ENCODE measurements around the gene IGF2. TPM values are rescaled to one million over a fixed set of nuclear protein-coding genes. Genes with fewer than 3 reads are reported as not detected.
"Not testable (repeated sequence)": the region's sequence is repeated elsewhere in the genome, so short reads cannot be mapped to it uniquely, and the experiment has no call there.

The IGF2 gene
- polyA plus RNA-seq, 1 donor = 5,095 TPM

DNA sequence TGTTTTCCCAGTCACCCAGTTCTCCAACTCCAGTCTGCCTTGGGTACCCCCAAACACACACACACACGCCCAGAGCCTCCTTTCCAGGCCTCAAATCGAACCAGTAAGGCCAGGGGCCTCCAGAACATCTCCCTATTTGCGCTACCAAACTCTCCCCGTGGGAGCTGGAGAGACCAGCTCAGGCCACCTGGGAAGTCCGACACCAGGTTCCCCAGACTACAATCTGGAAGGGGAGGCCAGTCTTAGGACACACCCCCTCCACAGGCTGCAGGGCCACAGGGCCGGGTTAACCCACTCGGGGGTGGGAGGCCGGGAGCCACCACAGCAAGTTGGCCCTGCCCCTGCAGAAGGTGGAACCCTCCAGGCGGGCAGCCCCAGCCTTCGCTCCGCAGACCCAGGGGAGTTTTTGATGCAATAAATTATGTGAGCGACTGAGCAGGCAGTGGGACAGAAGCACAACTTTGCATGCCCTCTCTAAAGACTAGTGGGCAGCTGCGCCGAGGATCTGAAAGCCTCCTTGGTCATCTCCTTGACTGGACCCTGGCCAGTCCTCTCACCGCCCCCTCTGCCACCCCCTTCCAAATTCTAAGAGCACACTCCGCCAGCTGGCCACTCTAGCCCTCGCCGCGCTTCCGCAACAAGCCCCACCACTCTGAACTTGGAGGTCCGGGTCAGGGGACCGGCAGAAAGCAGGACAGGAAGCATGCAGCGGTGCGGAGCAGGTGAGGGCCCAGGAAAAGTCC lies 2.8 kb downstream of the IGF2 start:
- no peak for DNase-seq

DNA sequence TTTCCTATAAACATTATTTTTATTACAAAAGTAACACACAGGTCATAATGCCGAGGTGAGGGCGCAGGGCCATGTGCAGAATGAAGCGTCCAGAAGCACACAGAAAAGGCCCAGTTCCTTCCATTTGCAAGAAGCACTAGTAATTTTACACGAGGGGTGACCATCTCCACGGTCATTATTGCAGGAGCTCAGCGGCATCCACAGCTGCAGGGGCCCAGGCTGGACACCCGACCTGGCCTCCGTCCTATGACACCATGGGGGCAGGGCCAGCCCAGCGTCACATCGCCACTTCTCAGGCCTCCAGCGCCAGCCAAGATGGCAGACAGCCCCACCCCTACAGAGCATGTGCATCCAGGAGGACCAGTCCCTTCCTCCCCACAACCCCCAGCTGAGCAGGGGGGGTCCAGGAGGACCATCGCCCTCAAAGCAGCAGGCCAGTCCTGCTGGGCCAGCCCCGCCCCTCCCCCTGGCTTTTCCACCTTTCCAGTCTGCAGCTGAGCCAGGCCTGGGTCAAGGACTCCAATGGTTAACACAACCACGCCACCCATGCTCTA lies 3.5 kb downstream of the IGF2 start:
- DNase-seq = no peak

DNA sequence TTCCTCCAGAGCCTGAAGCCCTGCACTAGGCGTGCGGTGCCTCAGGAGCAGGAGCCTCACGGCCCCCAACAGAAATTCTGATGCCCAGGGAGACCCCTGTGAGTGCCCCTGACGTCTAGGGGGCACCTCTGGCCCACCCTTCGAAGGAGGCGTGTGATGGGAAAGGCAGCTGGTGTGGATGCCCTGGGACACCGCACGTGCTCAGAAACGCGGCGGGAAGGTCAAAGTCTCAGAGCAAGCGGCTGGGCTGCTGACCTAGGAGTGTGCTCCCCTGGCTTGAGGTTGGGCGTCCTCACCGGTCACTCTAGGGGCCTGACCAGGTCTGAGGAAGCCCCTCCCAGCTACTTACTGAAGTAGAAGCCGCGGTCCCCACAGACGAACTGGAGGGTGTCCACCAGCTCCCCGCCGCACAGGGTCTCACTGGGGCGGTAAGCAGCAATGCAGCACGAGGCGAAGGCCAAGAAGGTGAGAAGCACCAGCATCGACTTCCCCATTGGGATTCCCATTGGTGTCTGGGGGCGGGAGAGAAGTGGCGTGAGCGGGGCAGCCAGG lies 4.1 kb downstream of the IGF2 start:
- no peak for DNase-seq

DNA sequence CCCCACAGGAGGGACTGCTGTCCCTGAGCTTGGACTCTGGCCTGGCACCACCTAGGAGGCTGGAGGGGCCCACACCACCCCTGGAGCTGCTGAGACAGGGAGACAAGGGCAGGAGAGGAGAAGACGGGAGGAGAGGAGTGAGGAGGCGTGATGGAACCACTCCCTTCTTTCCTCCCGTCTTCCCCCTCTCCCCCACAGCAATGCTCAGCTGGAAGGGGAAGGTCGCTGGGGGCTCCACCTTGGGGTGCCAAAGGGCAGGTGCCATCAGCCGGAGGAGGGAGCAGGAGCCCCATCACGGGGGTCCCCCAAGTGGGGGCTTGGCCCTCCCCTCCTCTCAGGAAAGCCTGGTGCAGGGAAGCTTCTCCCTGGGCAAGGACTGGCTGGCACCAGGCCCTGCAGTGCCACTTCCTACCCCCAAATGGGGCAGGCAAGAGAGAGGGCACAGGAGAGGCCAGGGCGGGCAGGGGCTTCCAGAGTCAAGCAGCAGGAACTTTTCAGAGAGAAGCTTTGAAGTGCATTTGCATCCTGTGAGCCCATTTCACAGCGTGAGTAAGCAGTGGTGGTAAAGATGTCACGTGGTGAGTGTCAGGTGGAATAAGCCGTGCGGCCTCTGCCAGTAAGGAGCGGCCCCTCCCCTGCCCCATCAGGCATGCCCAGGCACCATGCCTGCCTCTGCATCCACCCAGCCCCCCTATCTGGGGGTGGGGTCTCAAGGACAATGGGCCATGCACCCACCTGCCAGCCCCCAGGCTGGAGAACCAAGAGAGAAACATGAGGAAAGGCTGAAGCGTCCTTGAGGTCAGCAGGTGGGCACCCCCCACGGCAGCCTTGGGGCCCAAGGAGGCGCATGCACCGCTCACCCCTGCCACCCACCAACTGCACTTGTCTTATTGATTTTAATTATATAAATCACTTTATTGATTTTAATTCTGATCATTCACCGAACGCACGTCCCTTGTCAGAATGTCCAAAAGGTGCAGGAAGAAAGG lies 4.9 kb downstream of the IGF2 start:
- no peak for DNase-seq

DNA sequence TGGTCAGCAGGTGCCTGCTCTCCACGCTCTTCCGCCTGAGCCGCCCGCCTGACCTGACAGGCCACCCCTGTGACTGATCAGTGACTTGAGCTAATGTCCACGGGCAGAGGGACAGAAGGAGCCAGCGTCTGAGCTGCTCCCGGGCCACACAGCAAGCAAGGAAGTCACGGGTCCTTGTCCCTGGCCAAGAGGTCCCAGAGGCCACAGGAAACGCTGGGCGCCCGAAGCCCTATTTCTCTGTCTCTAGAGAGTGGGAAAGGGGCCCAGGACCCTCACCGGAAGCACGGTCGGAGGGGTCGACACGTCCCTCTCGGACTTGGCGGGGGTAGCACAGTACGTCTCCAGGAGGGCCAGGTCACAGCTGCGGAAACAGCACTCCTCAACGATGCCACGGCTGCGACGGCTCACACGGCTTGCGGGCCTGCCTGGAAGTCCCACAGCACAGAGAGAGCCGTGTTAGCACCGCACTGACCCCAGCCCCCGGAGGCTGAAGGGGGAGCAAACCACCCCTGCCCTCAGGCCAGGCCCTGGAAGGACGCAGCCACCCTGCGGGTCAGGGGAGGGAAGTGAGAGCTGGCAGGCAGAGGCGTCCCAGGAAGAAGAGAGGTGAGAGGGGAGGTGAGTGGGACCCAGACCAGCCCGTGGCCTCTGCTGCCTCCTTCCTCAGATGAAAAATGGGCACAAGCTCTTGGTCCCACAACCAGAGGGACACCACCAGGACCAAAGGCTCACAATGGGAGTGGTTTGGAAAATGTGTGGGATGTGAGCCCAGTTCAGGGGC lies 5.8 kb downstream of the IGF2 start:
- no peak for DNase-seq

DNA sequence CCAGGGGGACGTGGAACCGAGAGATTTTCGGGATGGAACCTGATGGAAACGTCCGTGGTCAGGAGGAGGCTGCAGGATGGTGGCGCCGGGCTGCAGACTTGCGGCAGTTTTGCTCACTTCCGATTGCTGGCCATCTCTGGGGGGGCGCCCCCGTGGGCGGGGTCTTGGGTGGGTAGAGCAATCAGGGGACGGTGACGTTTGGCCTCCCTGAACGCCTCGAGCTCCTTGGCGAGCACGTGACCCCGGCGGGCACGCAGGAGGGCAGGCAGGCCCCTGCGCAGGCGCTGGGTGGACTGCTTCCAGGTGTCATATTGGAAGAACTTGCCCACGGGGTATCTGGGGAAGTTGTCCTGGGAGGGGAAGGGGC lies 6.3 kb downstream of the IGF2 start:
- DNase-seq = no peak

DNA sequence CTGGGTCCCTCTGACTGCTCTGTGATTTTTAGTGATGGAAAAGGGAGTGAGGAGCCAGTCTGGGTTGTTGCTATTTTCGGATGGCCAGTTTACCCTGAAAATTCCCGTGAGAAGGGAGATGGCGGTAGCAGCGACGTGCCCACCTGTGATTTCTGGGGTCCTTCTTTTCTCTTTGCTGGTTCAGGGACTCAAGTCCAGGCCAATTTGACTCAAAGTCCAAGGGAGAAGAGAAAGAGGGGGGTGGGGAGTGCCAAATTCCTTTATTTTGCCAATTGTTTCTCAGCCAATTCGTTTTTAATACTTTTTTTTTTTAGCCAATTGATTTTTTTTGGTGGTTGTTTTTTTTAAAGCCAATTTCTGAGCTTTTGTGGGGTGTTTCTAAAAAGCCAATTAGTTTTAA lies 6.9 kb downstream of the IGF2 start:
- no peak for DNase-seq

DNA sequence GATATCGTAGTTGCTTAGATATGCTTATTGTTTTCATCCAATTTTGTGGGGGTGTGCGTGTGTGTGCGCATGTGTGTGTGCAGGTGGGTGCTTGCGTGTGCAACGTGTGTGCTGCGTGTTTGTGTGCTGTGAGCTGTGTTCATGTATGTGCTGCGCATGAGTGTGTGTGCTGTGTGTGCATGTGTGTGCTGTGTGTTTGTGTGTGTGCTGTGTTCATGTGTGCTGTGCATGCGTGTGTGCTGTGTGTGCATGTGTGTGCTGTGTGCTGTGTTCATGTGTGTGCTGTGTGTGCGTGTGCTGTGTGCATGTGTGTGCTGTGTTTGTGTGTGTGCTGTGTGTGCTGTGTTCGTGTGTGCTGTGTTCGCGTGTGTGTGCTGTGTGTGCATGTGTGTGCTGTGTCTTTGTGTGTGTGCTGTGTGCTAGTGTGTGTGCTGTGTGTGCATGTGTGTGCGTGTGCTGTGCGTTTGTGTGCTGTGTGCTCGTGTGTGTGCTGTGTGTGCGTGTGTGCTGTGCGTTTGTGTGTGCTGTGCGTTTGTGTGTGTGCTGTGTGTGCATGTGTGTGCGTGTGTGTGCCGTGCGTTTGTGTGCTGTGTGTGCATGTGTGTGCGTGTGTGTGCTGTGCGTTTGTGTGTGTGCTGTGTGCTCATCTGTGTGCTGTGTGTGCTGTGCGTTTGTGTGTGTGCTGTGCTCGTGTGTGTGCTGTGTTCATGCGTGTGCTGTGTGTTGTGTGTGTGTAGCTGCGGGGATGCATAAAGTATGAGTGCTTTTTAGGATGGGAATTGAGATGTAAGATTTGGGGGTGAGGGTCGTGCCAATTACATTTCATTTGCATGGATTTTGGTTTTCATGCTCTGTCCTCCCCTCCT lies 7.6 kb downstream of the IGF2 start:
- DNase-seq = no peak

DNA sequence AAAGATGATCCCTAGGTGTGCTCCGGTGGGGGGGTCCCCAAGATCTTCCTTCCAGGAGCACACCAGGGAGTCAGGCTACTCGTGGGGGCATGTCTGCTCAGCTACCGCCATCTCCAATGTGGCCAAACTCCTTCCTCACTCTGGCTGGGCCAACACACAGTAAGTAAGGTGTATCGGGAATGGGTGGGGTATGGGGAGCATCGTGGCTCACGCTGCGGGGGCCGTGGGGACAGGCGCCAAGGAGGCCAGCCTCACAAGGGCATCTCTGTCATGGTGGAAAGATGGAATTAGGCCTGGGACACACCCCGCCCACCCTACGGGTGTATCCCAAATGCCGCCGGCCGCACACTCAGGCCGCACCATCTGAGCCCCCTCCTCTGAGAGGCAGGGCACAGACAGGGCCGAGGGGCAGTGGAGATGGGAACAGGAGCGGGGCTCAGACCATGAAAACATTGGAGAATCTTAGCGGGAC lies 8.3 kb downstream of the IGF2 start:
- DNase-seq = no peak

DNA sequence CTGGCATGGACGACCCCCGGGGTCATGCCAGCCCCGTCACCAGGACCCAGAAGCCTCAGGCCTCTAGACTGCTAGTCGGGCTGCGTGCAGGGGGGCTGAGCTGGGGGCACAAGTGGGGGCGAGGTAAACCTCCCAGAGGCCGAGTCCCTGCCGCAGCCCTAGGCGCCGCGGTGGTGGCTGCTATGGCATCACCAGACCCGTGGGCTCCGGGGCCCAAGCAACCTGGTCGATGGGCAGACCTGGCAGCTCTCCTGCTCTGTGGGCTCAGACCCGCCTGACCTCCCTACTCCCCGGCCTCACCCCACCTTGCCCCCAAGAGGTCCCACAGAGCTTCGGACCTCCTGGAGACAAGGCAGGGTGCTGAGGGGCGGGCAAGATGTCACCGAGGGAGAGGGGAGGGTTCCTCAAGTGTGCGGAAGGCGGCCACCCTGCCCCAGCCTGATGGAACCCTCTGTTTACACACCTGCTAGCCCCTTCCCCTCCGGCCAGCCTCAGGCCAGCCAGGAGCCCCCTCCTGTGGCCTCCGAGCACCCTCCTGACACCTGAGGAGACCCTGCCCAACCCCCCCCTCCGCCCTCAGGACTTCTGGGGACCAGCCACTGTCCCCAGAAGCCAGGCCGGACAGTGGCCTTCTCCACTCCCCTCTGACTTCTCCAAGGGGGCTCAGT lies 9.4 kb downstream of the IGF2 start:
- DNase-seq = no peak

DNA sequence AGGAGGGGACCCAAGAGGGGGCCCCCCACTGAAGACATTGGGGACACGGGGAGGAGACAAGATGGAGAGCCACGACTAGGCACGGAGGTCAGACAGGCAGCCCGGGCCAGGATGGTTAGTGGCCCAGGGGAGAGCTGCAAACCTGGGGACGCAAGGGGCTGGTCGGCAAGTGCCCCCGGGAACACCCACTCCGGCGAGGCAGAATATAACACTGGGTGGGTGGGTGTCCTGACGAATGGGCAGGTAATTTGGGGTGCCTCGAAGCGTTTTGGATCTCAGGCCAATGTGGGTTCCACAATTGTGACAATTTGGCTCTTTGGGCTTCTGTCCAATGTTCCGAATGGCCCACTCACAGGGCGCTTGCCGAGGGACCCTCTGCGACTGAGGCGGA lies 9.9 kb downstream of the IGF2 start:
- no peak for DNase-seq

DNA sequence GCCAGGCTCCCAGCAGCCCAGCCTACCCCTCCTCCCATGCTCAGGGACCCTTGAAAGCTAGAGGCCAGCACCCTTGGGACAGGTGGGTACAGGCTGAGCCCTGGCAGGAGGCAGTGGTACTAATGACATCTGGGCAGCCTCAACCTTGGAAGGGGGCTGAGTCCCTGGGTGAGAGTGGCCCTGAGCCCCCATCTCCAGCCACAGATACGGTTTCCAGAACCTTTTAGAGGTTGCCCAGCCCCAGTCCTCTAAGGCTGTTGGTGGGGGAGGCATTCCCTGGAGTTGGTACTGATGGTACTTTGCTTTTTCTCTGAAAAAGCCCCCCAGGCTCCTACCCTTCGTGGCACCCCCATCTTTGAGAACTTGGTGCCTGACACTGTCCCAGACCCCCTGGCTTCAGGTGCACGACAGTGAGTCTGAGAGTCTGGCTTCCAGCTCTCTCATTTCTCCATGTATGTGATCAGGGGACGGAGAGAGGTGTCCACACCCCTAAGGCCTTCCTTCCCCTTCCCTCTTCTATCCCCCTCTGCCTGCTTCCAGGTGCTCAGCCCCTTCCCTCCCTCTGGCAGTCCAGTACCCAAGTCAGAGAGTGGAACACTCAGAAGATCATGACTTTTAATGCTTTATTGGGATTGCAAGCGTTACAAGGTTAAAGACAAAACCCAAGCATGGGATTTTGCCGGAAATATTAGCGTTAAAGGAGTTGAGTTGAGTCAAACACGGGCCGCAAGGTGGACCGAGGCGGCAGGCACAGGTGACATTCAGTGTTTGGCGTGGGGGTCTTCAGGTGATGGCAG lies 10.5 kb downstream of the IGF2 start:
- peak; percentile 46 for DNase-seq

DNA sequence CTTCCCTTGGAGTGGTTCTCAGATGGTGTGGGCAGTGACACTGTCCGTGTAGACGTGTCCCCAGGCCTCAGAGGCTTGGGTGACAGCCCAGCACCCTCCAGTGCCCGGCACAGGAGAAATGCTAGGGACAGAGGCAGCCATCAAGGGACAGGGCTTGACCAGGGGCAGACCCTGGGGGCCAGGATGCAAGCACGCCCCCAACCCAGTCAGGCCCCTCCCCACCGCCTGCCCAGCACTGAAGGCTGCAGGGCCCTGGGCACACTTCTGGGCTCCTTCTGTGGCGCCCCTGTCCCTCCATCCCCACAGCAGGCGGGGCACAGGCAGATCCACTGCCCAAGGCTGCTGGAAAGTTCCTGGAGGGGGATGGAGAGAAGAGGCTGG lies 11.1 kb downstream of the IGF2 start:
- peak; percentile 43 for DNase-seq

DNA sequence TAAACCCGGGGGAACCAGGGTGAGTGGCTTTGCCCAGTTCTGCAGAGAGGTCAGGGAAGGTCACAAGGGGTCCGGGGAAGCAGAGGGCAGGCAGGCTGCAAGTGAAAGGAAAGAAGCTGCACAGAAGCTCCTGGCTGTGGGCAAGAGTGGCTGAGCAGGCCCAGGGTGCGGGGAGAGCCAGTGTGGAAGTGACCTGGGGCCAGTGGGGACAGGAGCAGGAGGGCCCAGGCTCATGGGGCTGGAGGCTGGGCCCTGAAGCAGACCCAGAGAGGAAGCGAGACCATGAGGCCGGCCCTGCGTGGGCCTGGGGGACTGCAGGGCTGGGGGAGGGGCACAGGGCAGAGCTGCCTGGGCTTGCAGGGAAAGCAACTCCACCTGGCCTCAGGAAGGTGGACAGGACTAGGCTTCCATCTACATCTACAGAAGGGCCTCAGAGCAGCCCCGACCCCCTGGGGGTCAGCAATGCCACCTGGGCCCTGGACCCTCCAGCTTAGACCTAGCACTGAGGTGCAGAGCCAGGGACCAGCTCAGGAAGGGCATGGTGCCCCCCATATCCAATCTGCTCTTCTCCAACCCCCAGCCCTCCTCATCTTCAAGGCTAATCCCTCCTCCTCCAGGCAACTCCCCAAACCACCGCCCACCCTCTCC lies 11.6 kb downstream of the IGF2 start:
- no peak for DNase-seq

DNA sequence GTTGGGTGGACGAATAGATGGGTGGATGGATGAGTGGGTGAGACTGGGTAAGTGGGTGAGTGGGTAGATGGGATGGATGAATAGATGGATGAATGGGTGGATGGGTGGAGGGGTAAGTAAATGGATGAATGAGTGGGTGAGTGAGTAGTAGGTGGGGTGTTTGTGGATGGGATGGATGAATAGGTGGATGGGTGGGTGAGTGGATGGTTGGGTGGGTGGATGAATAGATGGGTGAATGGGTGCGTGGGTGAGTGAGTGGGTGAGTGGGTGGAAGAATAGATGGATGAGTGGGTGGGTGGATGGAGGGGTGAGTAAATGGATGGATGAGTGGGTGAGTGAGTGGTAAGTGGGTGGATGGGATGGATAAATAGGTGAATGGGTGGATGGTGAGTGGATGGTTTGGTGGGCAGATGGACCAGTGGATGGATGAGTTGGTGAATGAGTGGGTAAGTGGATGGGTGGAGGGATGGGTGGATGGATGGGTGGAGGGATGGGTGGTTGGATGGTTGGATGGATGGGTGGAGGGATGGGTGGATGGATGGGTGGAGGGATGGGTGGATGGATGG lies 12.6 kb downstream of the IGF2 start:
- no peak for DNase-seq

DNA sequence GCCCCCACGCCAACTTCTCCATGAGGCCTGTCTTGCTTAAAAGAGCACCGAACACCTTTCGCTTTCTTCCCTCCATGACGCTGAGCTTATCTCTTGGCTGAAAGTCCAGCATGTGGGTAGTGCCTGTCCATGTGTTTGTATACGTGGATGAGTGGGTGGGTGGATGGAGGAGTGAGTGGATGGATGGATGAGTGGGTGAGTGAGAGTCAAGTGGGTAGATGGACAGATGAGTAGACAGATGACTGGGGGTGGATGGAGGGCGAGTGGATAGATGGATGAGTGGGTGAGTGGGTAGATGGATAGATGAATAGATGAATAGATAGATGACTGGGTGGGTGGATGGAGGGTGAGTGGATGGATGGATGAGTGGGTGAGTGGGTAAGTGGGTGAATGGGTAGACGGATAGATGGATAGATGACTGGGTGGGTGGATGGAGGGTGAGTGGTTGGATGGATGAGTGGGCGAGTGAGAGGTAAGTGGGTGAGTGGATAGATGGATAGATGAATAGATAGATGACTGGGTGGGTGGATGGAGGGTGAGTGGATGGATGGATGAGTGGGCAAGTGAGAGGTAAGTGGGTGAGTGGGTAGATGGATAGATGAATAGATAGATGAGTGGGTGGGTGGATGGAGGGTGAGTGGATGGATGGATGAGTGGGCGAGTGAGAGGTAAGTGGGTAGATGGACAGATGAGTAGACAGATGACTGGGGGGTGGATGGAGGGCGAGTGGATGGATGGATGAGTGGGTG lies 14.3 kb downstream of the IGF2 start:
- not testable (repeated sequence) for DNase-seq

DNA sequence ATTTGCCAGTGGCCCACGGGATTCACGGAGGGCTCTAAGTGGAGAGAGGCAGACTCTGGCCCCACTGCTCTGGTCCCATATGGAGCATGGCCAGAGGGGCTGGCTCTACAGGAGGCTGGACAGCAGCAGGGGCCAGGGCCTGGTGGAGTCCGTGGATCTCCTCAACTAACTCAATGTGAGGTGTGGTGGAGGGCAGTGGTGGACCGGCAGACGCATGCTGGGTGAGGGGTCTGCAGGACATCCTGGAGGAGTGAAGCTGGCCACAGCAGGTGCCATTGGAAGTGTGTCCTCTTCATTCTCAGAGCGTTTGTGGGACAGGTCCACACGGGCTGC lies 15.6 kb downstream of the IGF2 start:
- no peak for DNase-seq

DNA sequence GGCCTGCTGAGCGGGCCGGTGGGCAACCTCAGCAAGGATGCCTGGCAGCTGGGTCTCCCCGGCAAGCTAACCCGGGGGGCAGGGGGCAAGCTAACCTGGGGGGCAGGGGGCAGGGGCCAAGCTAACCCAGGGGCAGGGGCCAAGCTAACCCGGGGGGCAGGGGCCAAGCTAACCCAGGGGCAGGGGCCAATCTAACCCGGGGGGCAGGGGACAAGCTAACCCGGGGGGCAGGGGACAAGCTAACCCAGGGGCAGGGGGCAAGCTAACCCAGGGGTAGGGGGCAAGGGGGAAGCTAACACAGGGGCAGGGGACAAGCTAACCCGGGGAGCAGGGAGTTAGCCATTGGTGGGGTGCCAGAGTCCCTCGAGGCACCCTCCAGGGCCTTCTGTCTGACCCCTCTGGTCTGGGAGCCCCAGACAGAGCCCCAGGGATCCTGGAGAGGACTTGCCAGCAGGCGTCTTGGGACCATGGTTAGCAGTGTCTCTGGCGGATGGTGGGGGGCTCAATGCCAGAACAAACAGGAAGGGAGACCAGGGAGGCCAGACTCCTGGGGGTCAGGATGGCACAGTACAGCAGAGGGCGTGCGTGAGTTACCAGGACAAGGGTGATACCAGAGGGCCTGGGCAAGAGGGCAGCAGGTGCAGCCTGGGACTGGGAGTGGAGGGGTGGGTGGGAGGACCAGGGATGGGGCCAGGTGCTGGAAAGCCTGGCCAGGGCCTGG lies 16.1 kb downstream of the IGF2 start:
- no peak for DNase-seq
